Gastrocnemius medialis (tissue), 4 donors: Measurements from ENCODE around the gene SH3BP2.

ENCODE experiments used
- CTCF ChIP-seq, 5 experiments: fragments of 450-650 bp in 3 of 5; fragments of 200-600 bp in 2 of 5; sonication (generic) in 2 of 5; IDR thresholded peaks in 4 of 5; conservative IDR thresholded peaks in 1 of 5; 1 replicate in 4 of 5; 2 replicates in 1 of 5; pipeline ENCODE4 v1.5.1; 2016 to 2019; ENCODE audit warnings: antibody characterized with exemption in 5 of 5, mild to moderate bottlenecking in 3 of 5, moderate library complexity in 3 of 5
- POLR2A ChIP-seq, 2 donors: fragments of 450-650 bp; IDR thresholded peaks; one replicate each; pipeline ENCODE4 v1.6.1; 2017; ENCODE audit warnings: antibody characterized with exemption in 2 of 2, mild to moderate bottlenecking in 2 of 2, moderate library complexity in 2 of 2

GRCh38 chr4:2817137-2817536, 24.3 kb downstream of the SH3BP2 start:
- TF ChIP-seq CTCF (IDR thresholded peaks at IDR 0.05 in 4 of 5, conservative IDR thresholded peaks at IDR 0.05 in 1 of 5) (no peak), POLR2A (IDR thresholded peaks at IDR 0.05) (no peak)
